Body of pancreas (tissue), 4 donors: ENCODE results near the gene ACVRL1.

Source experiments
- POLR2A ChIP-seq, 3 donors: fragments of 450-650 bp; IDR thresholded peaks; one replicate each; pipeline ENCODE4 v1.6.1; 2016; ENCODE audit warnings: antibody characterized with exemption in 3 of 3, mild to moderate bottlenecking in 2 of 3
- TF ChIP-seq, protein P1 (sequence below), 7 experiments: fragments of 450-650 bp in 4 of 7; fragments of 200-600 bp in 3 of 7; sonication (generic) in 3 of 7; IDR thresholded peaks; one replicate each; pipeline ENCODE4 v1.5.1; 2016 to 2019; ENCODE audit warnings: antibody characterized with exemption in 7 of 7

DNA sequence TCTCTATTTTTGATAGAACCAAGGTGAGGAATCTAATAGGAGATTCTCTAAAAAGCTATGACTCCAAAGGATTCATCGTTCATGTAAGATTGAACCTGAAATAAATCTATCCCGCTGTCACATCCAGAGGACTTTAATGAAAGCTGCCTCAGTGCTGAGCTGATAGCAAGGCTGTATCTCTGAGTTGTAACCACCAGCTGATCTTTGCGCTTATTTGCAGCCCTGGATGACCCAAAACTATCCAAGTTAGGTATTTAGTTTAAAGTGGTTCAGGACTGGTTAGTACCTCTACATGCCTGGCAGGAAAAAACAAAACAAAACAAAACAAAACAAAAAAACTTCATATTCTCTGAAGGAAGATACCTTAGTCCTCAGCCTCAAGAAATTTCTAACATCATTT lies 28.2 kb upstream of the ACVRL1 start:
- TF ChIP-seq, protein P1, sequence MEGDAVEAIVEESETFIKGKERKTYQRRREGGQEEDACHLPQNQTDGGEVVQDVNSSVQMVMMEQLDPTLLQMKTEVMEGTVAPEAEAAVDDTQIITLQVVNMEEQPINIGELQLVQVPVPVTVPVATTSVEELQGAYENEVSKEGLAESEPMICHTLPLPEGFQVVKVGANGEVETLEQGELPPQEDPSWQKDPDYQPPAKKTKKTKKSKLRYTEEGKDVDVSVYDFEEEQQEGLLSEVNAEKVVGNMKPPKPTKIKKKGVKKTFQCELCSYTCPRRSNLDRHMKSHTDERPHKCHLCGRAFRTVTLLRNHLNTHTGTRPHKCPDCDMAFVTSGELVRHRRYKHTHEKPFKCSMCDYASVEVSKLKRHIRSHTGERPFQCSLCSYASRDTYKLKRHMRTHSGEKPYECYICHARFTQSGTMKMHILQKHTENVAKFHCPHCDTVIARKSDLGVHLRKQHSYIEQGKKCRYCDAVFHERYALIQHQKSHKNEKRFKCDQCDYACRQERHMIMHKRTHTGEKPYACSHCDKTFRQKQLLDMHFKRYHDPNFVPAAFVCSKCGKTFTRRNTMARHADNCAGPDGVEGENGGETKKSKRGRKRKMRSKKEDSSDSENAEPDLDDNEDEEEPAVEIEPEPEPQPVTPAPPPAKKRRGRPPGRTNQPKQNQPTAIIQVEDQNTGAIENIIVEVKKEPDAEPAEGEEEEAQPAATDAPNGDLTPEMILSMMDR (IDR thresholded peaks at IDR 0.05): no peak
- TF ChIP-seq POLR2A (IDR thresholded peaks at IDR 0.05): no peak
